PC-3 (cell line): ENCODE results near the gene EPB41L2.

Experiments
- EZH2 ChIP-seq: fragments of 300-600 bp; sonication (generic); IDR thresholded peaks from one replicate; pipeline ENCODE4 v1.6.1; 2017; ENCODE audit warnings: antibody characterized with exemption, mild to moderate bottlenecking, low read length; ENCODE audit not compliant: unreplicated experiment
- EZH2phosphoT487 ChIP-seq: fragments of 300-600 bp; sonication (generic); IDR thresholded peaks from 2 replicates; pipeline ENCODE4 v1.6.1; 2018; ENCODE audit warnings: mild to moderate bottlenecking, antibody characterized with exemption, low read length, borderline replicate concordance
- TF ChIP-seq, protein P1 (sequence below): fragments of 300-600 bp; sonication (generic); conservative IDR thresholded peaks from 2 replicates; pipeline ENCODE4 v1.5.1; 2017; ENCODE audit warnings: antibody characterized with exemption, low read depth, mild to moderate bottlenecking, low read length

DNA sequence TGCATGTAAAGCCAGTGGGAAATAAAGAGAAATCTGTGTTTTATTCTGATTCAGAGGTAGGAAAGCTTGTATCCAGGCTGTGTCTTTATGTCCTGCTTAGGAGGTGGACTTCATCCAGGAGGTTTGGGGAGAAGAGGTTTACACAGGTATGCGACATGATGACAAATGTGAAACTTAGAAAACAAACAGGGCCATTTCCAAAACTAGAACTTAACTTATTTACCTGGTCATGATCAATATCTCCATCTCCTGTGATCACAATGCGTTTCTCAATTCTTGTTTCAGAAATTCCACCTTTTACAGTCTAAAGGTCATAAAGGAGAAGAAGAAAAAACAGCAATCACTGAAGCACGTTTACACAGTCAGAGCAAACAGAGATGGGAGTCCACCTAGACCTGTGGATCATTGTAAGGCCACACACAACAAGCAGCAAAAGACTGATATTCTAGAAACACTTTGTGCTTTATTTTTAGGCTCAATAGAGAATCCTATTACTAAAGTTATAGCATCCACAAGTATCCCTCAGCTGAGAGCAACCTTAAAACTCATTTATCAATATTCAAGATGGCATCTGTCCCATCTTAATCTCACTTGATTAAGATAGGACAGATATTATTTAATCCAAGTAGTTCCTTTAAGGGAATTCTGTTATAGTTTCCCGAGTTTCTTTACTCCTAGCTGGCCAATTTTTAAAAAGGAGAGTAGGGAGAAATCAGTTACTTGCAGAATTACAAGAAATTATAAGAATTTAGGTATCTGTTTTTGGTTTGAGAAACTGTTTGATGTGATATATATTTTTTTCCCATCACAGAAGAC is 199.4 kb downstream of the EPB41L2 start:
- TF ChIP-seq, protein P1, sequence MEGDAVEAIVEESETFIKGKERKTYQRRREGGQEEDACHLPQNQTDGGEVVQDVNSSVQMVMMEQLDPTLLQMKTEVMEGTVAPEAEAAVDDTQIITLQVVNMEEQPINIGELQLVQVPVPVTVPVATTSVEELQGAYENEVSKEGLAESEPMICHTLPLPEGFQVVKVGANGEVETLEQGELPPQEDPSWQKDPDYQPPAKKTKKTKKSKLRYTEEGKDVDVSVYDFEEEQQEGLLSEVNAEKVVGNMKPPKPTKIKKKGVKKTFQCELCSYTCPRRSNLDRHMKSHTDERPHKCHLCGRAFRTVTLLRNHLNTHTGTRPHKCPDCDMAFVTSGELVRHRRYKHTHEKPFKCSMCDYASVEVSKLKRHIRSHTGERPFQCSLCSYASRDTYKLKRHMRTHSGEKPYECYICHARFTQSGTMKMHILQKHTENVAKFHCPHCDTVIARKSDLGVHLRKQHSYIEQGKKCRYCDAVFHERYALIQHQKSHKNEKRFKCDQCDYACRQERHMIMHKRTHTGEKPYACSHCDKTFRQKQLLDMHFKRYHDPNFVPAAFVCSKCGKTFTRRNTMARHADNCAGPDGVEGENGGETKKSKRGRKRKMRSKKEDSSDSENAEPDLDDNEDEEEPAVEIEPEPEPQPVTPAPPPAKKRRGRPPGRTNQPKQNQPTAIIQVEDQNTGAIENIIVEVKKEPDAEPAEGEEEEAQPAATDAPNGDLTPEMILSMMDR = no peak
- no peak for TF ChIP-seq EZH2
- no peak for TF ChIP-seq EZH2phosphoT487
